Activated naive CD4-positive, alpha-beta T cell treated with anti-CD3 and anti-CD28 coated beads for 36 hours (primary cell): Measurements from ENCODE around the gene BUB1. TPM values are rescaled to one million over a fixed set of nuclear protein-coding genes. Genes with fewer than 3 reads are reported as not detected.
"Not testable (repeated sequence)": the region's sequence is repeated elsewhere in the genome, so short reads cannot be mapped to it uniquely, and the experiment has no call there.

ENCODE experiments used
- CTCF ChIA-PET: fragments of 350-600 bp; sonication (Branson Sonifier 250); formaldehyde crosslinking; loops from one replicate; lab custom pipeline; 2021; ENCODE audit warnings: antibody characterized with exemption; lab: Charles Lee
- DNase-seq: peaks from one replicate; pipeline ENCODE4 v3.0.0-alpha.2; 2020
- H3K27ac Mint-ChIP-seq: one replicate; pipeline ENCODE4 v1.8.0; 2021; ENCODE audit warnings: mild to moderate bottlenecking, mixed read lengths
- H3K27me3 Mint-ChIP-seq: one replicate; pipeline ENCODE4 v1.8.0; 2021; ENCODE audit warnings: low read depth, mixed read lengths
- H3K36me3 Mint-ChIP-seq: one replicate; pipeline ENCODE4 v1.8.0; 2021; ENCODE audit warnings: low read depth, mixed read lengths
- H3K4me1 Mint-ChIP-seq: one replicate; pipeline ENCODE4 v1.8.0; 2021; ENCODE audit warnings: low read depth, mixed read lengths
- H3K4me3 Mint-ChIP-seq: one replicate; pipeline ENCODE4 v1.8.0; 2021; ENCODE audit warnings: mild to moderate bottlenecking, moderate library complexity, mixed read lengths
- H3K9me3 Mint-ChIP-seq: one replicate; pipeline ENCODE4 v1.8.0; 2021; ENCODE audit warnings: mixed read lengths
- intact Hi-C: fragments of 100-400 bp; cut with micrococcal nuclease; formaldehyde crosslinking; loops from one replicate; pipeline ENCODE4 v1.15.1; 2023
- total RNA-seq, 2 experiments: library from RNA; stranded (reverse); gene quantifications; one replicate each; pipeline ENCODE4 v1.2.3, GENCODE V29; 2021

The BUB1 gene
- total RNA-seq, 2 experiments from 2014 or later: 103 to 107 TPM

DNA sequence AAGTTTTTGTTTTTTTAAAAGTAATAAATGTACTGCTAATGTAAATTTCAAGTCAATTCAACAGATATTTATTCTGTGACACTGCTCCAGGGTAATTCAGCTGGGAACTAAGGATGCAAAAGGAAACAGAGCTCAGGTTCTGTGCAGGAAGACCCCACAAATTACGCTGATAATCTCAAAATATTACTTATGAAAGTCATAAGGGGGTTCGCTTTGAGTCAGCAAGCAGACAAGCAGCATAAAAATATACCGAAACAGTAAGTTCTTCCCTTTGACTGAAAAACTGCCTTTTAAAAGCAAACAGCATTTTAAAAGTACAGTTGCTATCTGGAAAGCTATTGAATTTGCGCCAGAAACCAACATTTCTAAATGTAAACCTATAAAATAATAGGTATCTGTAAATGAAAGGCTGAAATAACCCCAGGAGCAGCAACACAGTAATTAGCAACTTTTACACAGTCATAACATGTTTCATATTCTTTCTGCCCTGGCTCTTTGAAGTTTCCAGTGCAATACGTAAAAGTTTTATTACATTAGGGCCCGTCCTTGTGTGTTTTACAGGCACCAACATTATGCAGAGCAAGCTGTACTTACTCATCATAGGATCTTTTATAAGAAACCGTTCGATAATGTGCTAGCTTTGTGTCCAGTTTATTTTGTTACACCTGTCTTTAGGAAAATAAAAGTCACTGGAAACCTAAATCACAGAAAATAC, 68.9 kb downstream of the BUB1 start:
- H3K4me1 Mint-ChIP-seq, intact Hi-C loops, CTCF ChIA-PET, H3K36me3 Mint-ChIP-seq, DNase-seq, H3K27me3 Mint-ChIP-seq, H3K9me3 Mint-ChIP-seq, H3K4me3 Mint-ChIP-seq, H3K27ac Mint-ChIP-seq: not testable (repeated sequence)

DNA sequence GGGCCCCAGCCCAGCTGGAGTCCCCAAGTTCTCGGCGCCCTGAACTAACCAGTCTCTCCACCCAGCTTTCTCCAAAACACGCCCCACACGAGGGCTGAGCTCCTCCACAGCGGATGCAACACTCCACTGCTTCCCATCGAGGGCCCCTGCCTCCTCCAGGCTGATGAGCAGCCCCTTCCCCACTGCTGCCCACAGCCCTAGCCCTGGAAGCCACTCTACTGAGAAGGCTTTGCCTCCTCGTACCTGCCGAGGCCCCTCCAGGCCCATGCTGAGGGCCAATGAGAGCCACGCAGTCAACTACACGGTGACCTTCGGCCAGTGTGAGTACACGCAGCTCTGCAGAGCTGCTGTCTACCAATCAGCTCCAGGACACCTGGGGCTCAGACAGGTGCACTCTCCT, 72.8 kb downstream of the BUB1 start:
- H3K27ac Mint-ChIP-seq, intact Hi-C loops, H3K4me1 Mint-ChIP-seq, H3K27me3 Mint-ChIP-seq, DNase-seq, H3K9me3 Mint-ChIP-seq, H3K36me3 Mint-ChIP-seq, CTCF ChIA-PET, H3K4me3 Mint-ChIP-seq: not testable (repeated sequence)

DNA sequence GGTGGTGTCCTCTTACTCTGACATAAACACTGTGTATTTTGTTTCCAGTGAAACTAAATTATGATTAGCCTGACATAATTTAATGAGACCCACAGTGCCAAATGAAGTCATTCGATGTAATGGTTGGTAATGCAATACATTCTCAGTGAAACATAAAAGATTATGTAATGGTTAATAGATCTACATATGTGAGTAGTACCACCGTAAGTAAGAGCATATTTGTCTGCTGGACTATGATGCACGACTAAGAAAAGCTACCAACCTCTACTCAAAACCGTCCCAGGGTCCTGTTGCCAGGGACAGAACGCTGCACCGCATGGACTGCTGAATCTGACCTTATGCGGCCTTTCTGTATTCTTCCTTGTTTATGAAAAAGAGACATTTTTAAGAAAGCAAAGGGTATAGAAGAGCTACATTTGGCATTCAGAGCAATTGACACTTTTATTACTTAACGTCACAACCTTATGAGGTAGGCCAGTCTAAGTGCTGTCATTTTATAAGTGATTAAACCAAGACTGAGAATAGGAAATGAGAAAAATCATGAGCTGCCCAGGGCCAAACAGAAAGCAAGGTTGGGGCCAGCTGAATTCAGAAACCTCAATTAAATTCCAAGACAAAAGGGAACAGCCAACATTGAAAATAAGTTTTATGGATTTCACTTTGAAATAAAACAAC, 73.8 kb downstream of the BUB1 start:
- DNase-seq, H3K9me3 Mint-ChIP-seq, H3K36me3 Mint-ChIP-seq, H3K4me3 Mint-ChIP-seq, intact Hi-C loops, H3K27me3 Mint-ChIP-seq, CTCF ChIA-PET, H3K4me1 Mint-ChIP-seq, H3K27ac Mint-ChIP-seq: not testable (repeated sequence)

DNA sequence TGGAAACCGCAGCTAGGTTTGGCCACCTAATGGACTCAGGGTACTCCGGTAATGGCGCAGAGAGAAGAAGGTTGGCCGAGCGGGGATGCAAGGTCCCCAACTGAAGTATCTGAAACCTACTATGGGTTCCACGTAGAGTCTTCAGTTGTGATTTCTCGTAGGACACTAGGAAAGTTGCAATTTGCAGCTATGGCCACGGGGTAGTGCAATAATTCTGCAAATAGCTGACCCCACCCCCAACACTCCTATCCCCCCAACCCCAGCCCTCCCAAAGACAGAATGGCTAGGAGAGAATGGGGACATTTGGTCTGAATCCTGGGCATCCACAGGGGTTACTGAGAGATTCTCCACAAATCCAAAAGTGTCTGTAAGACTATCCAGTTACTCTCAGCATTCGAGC, 75.7 kb downstream of the BUB1 start:
- H3K27me3 Mint-ChIP-seq, H3K27ac Mint-ChIP-seq, H3K36me3 Mint-ChIP-seq, H3K9me3 Mint-ChIP-seq, intact Hi-C loops, DNase-seq, H3K4me3 Mint-ChIP-seq, H3K4me1 Mint-ChIP-seq, CTCF ChIA-PET: not testable (repeated sequence)

DNA sequence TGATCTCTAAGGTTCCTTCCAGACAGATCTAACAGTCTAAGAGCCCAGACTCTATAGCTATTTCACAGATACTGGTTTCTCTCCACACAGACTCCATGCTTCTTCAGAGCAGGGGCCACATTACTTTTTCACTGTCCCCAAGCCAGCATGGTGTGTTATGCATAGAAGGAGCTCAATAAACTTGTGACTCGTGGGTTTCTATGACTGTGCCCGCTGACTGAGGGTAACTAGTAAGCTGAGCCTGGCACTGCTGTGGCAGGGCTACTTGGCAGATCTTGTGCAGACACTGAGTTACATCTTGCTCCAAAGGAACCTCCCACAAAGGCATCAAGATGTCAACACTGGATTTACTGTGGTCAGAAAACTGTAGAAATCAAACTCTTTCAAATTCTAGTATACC, 85.9 kb downstream of the BUB1 start:
- intact Hi-C loops, H3K4me1 Mint-ChIP-seq, H3K36me3 Mint-ChIP-seq, H3K27me3 Mint-ChIP-seq, H3K9me3 Mint-ChIP-seq, DNase-seq, H3K27ac Mint-ChIP-seq, H3K4me3 Mint-ChIP-seq, CTCF ChIA-PET: not testable (repeated sequence)

DNA sequence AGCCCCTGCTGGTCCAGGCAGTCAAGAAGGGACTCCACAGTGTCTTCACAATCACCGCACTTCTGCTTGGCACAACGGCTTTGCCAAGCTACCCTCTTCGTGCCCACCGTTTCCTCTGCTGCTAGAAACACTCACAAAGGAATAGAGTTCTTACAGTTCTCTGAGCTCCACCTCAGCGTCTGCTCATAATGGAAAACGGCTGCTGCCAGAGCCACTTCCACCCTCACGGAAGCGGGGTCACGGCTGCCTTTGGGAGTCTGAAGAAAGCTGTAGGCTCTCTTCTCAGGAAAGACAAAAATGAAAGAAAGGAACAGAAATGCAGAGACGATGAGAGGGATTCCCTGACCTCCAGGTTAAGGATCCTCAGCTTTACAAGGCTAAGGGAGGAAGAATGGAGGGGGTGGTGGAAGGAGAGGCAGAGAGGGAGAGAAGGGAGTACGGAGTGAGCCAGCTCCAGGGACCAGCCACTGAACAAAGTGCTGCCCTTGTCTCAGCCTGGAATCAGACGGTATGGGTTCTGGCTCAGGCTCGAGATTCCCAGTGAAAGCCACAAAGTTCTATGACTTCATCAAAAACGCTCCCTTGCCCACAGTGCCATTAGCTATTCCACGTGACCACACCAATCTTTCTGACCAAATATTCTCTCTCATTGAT, 88.1 kb downstream of the BUB1 start:
- CTCF ChIA-PET, H3K4me1 Mint-ChIP-seq, intact Hi-C loops, H3K36me3 Mint-ChIP-seq, H3K4me3 Mint-ChIP-seq, H3K9me3 Mint-ChIP-seq, H3K27me3 Mint-ChIP-seq, H3K27ac Mint-ChIP-seq, DNase-seq: not testable (repeated sequence)

DNA sequence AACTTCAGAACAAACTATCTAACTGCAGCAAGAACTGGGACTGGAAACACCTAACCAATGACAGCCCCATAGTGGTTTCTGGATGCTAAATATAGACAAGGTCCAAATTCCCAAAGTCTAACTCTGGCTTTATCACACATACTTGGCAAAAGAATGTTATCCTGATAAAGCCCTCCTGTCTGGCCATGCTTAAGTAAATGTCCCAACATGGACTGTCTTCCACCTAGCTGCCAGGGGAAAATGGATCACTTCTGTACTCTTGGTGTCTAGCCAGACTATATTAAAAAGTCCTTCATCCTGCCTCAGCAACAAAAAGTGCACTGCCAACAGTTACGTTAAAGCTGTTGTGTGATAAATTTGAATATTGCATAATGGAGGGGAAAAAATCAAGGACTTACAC, 89.3 kb downstream of the BUB1 start:
- H3K27me3 Mint-ChIP-seq, intact Hi-C loops, H3K4me3 Mint-ChIP-seq, CTCF ChIA-PET, DNase-seq, H3K9me3 Mint-ChIP-seq, H3K36me3 Mint-ChIP-seq, H3K4me1 Mint-ChIP-seq, H3K27ac Mint-ChIP-seq: not testable (repeated sequence)

Other genes with a start within 250 kb of the BUB1 start
- 1 to 10 TPM; 1.1 to 1.6 TPM for gene LIMS4, start 205.2 kb downstream of the BUB1 start, total RNA-seq
- gene RGPD6, start 100.8 kb downstream of the BUB1 start, total RNA-seq: 10 to 100 TPM; 10.4 to 11.4 TPM
- gene ACOXL, start 54.5 kb upstream of the BUB1 start, total RNA-seq: not detected